OCI-LY7 (cell line): ENCODE data around the gene HUNK. TPM values are rescaled to one million over a fixed set of nuclear protein-coding genes. Genes with fewer than 3 reads are reported as not detected.

Source experiments
- Bru-seq: library from RNA; stranded (reverse); fragments of 400-500 nt; gene quantifications from one replicate; lab custom pipeline; 2021; lab: Mats Ljungman, UMichigan
- BruChase-seq, 2 experiments: library from RNA; stranded (reverse); fragments of 400-500 nt; gene quantifications; one replicate each; lab custom pipeline; 2021; lab: Mats Ljungman, UMichigan
- BruUV-seq: library from RNA; stranded (reverse); fragments of 400-500 nt; replicated peaks from 2 replicates; lab custom pipeline; 2021; lab: Mats Ljungman, UMichigan
- CTCF ChIA-PET: fragments of 300-600 bp; sonication (Branson Sonifier 250); formaldehyde crosslinking; loops from one replicate; lab custom pipeline; 2022; ENCODE audit warnings: antibody characterized with exemption; ENCODE audit not compliant: unreplicated experiment; lab: Charles Lee
- POLR2A ChIA-PET: fragments of 300-600 bp; sonication (Branson Sonifier 250); formaldehyde crosslinking; loops from one replicate; lab custom pipeline; 2022; ENCODE audit warnings: antibody characterized with exemption; lab: Charles Lee
- DNase-seq: peaks from one replicate; pipeline ENCODE4 v3.0.0-alpha.2; 2015; ENCODE audit warnings: low spot score
- H2AFZ ChIP-seq: fragments of 200-600 bp; sonication (generic), shearing (Covaris generic); 2 replicates; pipeline ENCODE4 v1.6.1; 2014; ENCODE audit warnings: mild to moderate bottlenecking, antibody characterized with exemption, low read length, moderate library complexity
- H3K27ac ChIP-seq: fragments of 200-600 bp; sonication (generic); 2 replicates; pipeline ENCODE4 v1.5.1; 2014; ENCODE audit warnings: mixed run types, low read depth, mild to moderate bottlenecking, moderate library complexity, low read length, inconsistent platforms; ENCODE audit not compliant: poor library complexity, severe bottlenecking
- H3K36me3 ChIP-seq: fragments of 200-600 bp; sonication (generic); 2 replicates; pipeline ENCODE4 v1.6.1; 2014; ENCODE audit warnings: mild to moderate bottlenecking, antibody characterized with exemption, low read length, moderate library complexity, mixed read lengths; ENCODE audit not compliant: insufficient read depth
- H3K4me1 ChIP-seq: fragments of 200-600 bp; sonication (generic); 2 replicates; pipeline ENCODE4 v1.5.1; 2014; ENCODE audit warnings: mild to moderate bottlenecking, low read length; ENCODE audit not compliant: insufficient read depth, poor library complexity, severe bottlenecking
- H3K4me2 ChIP-seq: fragments of 200-600 bp; sonication (generic); 2 replicates; pipeline ENCODE4 v1.6.1; 2014; ENCODE audit warnings: mild to moderate bottlenecking, low read length
- H3K4me3 ChIP-seq: fragments of 200-600 bp; sonication (generic); 2 replicates; pipeline ENCODE4 v1.5.1; 2014; ENCODE audit warnings: mild to moderate bottlenecking, low read depth, low read length; ENCODE audit not compliant: poor library complexity, severe bottlenecking
- H3K79me2 ChIP-seq: fragments of 200-600 bp; sonication (generic); 2 replicates; pipeline ENCODE4 v1.6.1; 2016; ENCODE audit warnings: low read depth, mild to moderate bottlenecking, low read length, moderate library complexity, mixed read lengths; ENCODE audit not compliant: insufficient read depth
- H3K9me2 ChIP-seq: fragments of 200-600 bp; sonication (generic); 2 replicates; pipeline ENCODE4 v1.6.1; 2016; ENCODE audit warnings: mild to moderate bottlenecking, low read length, mixed read lengths; ENCODE audit not compliant: insufficient read depth
- H3K9me3 ChIP-seq: fragments of 200-600 bp; sonication (generic); 2 replicates; pipeline ENCODE4 v1.6.1; 2014; ENCODE audit warnings: mild to moderate bottlenecking, mixed run types, low read length, mixed read lengths
- H4K20me1 ChIP-seq: fragments of 200-600 bp; sonication (generic); 2 replicates; pipeline ENCODE4 v1.6.1; 2014; ENCODE audit warnings: mild to moderate bottlenecking, antibody characterized with exemption, low read length, moderate library complexity, mixed read lengths; ENCODE audit not compliant: insufficient read depth
- CTCF ChIP-seq: fragments of 200-600 bp; sonication (generic); conservative IDR thresholded peaks from 2 replicates; pipeline ENCODE4 v1.5.1; 2014; ENCODE audit warnings: mild to moderate bottlenecking, antibody characterized with exemption, low read length, moderate library complexity, mixed read lengths
- EZH2phosphoT487 ChIP-seq: fragments of 200-600 bp; sonication (generic); IDR thresholded peaks from 2 replicates; pipeline ENCODE4 v1.6.1; 2018; ENCODE audit warnings: low read depth, borderline replicate concordance, mild to moderate bottlenecking, mixed run types, antibody characterized with exemption, low read length, moderate library complexity, mixed read lengths
- intact Hi-C: fragments of 100-400 bp; cut with micrococcal nuclease; formaldehyde crosslinking; loops from one replicate; pipeline ENCODE4 v1.10.0; 2022; ENCODE audit not compliant: unreplicated experiment
- long read RNA-seq: library from polyadenylated mRNA; stranded (forward); transcript quantifications from one replicate; pipeline ENCODE4 v2.0.0, GENCODE V29; 2022
- total RNA-seq, 2 experiments: library from RNA; depleted of rRNA in 1 of 2; stranded (reverse); fragments of >200 nt in 1 of 2; shearing (Covaris generic) in 1 of 2; gene quantifications; 2 replicates each; pipeline ENCODE4 v1.2.3, GENCODE V29; 2014 to 2022

HUNK gene
- 0.35 and 1.7 TPM in 2 replicates for total RNA-seq (2014; rRNA removed; shearing (Covaris generic))
- total RNA-seq (2022) = 3.2 and 5.5 TPM in 2 replicates
- Bru-seq, nascent RNA = percentile 36 among the genes with signal in this experiment
- BruChase-seq, experiment 1, labeled RNA remaining after a 6-hour chase = percentile 36 among the genes with signal in this experiment
- percentile 36 among the genes with signal in this experiment for BruChase-seq, experiment 2, labeled RNA remaining after a 2-hour chase
- long read RNA-seq, full-length matches to known transcripts = 1 of 6 reads
- long read RNA-seq, partial matches to known transcripts = 0 of 6 reads
- long read RNA-seq, other reads (novel, unspliced or antisense) = 5 of 6 reads

GRCh38 chr21:31872452-31873274, at the start of gene HUNK:
Gene HUNK, plus strand, starts transcription at chr21:31873020. Its CDS starts 655 bp downstream, at chr21:31873675.
- Histone ChIP-seq H3K4me1 (no peaks in the 10 kb centered on the region), H3K9me2 (no peaks in the 10 kb centered on the region), H3K4me3 (peak within 1 kb of the TSS; percentile 61), H3K27ac (no peak within 1 kb of the TSS), H2AFZ (peak within 1 kb of the TSS; percentile 44; the same call in 1 of the 2 replicates), H3K79me2 (no peaks in the 10 kb centered on the region), H4K20me1 (no peaks in the 10 kb centered on the region), H3K36me3 (no peaks in the 10 kb centered on the region), H3K4me2 (peak within 1 kb of the TSS; percentile 77), H3K9me3 (no peaks in the 10 kb centered on the region)
- DNase-seq = peak; percentile 29
- no TSS peak for BruUV-seq
- ChIA-PET POLR2A (no interaction called here), CTCF (no interaction called here)
- intact Hi-C loops = no loop called here
- peak; percentile 69; the same call in 1 of the 2 replicates for TF ChIP-seq EZH2phosphoT487
- TF ChIP-seq CTCF = no peak

DNA sequence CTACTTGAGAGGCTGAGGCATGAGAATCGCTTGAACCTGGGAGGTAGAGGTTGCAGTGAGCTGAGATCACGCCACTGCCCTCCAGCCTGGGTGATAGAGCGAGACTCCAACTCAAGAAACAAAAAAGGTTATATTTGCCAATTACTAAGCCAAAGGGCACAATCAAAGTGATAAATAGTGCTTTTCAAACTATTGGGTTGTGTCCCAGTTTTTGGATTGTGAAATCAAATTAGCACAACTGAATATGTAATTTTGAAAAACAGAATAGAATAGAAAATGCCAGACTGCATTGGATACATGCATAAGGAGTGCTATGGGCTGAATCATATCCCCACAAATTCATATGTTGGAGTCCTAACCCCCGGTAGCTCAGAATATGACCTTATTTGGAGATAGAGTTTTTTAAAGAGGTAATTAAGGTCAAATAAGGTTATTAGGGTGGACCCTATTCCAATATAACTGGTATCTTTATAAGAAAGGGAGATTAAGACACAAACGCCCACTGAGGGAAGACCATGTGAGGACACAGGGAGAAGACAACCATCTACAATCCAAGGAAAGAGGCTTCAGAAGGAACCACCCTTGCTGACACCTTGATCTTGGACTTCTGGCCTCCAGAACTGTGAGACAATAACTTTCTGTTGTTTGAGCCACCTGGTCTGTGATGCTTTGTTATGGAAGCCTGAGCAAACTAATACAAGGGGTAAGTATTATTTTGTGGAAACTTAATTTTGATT, 42.9 kb upstream of the HUNK start:
- Histone ChIP-seq H4K20me1 (no peaks in the 10 kb centered on the region), H3K36me3 (no peaks in the 10 kb centered on the region), H3K4me1 (no peaks in the 10 kb centered on the region), H3K4me2 (no peak overlapping the region), H3K9me3 (no peaks in the 10 kb centered on the region), H3K79me2 (no peaks in the 10 kb centered on the region), H3K27ac (no peak overlapping the region), H3K9me2 (no peaks in the 10 kb centered on the region), H3K4me3 (no peak overlapping the region), H2AFZ (no peak overlapping the region)
- TF ChIP-seq EZH2phosphoT487 (no peak), CTCF (no peak)
- CTCF ChIA-PET = no interaction called here
- intact Hi-C loops = no loop called here
- POLR2A ChIA-PET = no interaction called here
- DNase-seq = no peak
- no TSS peak for BruUV-seq
